OCI-LY7 (cell line): ENCODE data around the gene NCL. TPM values are rescaled to one million over a fixed set of nuclear protein-coding genes. Genes with fewer than 3 reads are reported as not detected.

Experiments used
- BruUV-seq: library from RNA; stranded (reverse); fragments of 400-500 nt; replicated peaks from 2 replicates; lab custom pipeline; 2021; lab: Mats Ljungman, UMichigan
- CTCF ChIA-PET: fragments of 300-600 bp; sonication (Branson Sonifier 250); formaldehyde crosslinking; loops from one replicate; lab custom pipeline; 2022; ENCODE audit warnings: antibody characterized with exemption; ENCODE audit not compliant: unreplicated experiment; lab: Charles Lee
- POLR2A ChIA-PET: fragments of 300-600 bp; sonication (Branson Sonifier 250); formaldehyde crosslinking; loops from one replicate; lab custom pipeline; 2022; ENCODE audit warnings: antibody characterized with exemption; lab: Charles Lee
- DNase-seq: peaks from one replicate; pipeline ENCODE4 v3.0.0-alpha.2; 2015; ENCODE audit warnings: low spot score
- H2AFZ ChIP-seq: fragments of 200-600 bp; sonication (generic), shearing (Covaris generic); 2 replicates; pipeline ENCODE4 v1.6.1; 2014; ENCODE audit warnings: mild to moderate bottlenecking, antibody characterized with exemption, low read length, moderate library complexity
- H3K27ac ChIP-seq: fragments of 200-600 bp; sonication (generic); 2 replicates; pipeline ENCODE4 v1.5.1; 2014; ENCODE audit warnings: mixed run types, low read depth, mild to moderate bottlenecking, moderate library complexity, low read length, inconsistent platforms; ENCODE audit not compliant: poor library complexity, severe bottlenecking
- H3K36me3 ChIP-seq: fragments of 200-600 bp; sonication (generic); 2 replicates; pipeline ENCODE4 v1.6.1; 2014; ENCODE audit warnings: mild to moderate bottlenecking, antibody characterized with exemption, low read length, moderate library complexity, mixed read lengths; ENCODE audit not compliant: insufficient read depth
- H3K4me1 ChIP-seq: fragments of 200-600 bp; sonication (generic); 2 replicates; pipeline ENCODE4 v1.5.1; 2014; ENCODE audit warnings: mild to moderate bottlenecking, low read length; ENCODE audit not compliant: insufficient read depth, poor library complexity, severe bottlenecking
- H3K4me2 ChIP-seq: fragments of 200-600 bp; sonication (generic); 2 replicates; pipeline ENCODE4 v1.6.1; 2014; ENCODE audit warnings: mild to moderate bottlenecking, low read length
- H3K4me3 ChIP-seq: fragments of 200-600 bp; sonication (generic); 2 replicates; pipeline ENCODE4 v1.5.1; 2014; ENCODE audit warnings: mild to moderate bottlenecking, low read depth, low read length; ENCODE audit not compliant: poor library complexity, severe bottlenecking
- H3K79me2 ChIP-seq: fragments of 200-600 bp; sonication (generic); 2 replicates; pipeline ENCODE4 v1.6.1; 2016; ENCODE audit warnings: low read depth, mild to moderate bottlenecking, low read length, moderate library complexity, mixed read lengths; ENCODE audit not compliant: insufficient read depth
- H3K9me2 ChIP-seq: fragments of 200-600 bp; sonication (generic); 2 replicates; pipeline ENCODE4 v1.6.1; 2016; ENCODE audit warnings: mild to moderate bottlenecking, low read length, mixed read lengths; ENCODE audit not compliant: insufficient read depth
- H3K9me3 ChIP-seq: fragments of 200-600 bp; sonication (generic); 2 replicates; pipeline ENCODE4 v1.6.1; 2014; ENCODE audit warnings: mild to moderate bottlenecking, mixed run types, low read length, mixed read lengths
- H4K20me1 ChIP-seq: fragments of 200-600 bp; sonication (generic); 2 replicates; pipeline ENCODE4 v1.6.1; 2014; ENCODE audit warnings: mild to moderate bottlenecking, antibody characterized with exemption, low read length, moderate library complexity, mixed read lengths; ENCODE audit not compliant: insufficient read depth
- EZH2phosphoT487 ChIP-seq: fragments of 200-600 bp; sonication (generic); IDR thresholded peaks from 2 replicates; pipeline ENCODE4 v1.6.1; 2018; ENCODE audit warnings: low read depth, borderline replicate concordance, mild to moderate bottlenecking, mixed run types, antibody characterized with exemption, low read length, moderate library complexity, mixed read lengths
- intact Hi-C: fragments of 100-400 bp; cut with micrococcal nuclease; formaldehyde crosslinking; loops from one replicate; pipeline ENCODE4 v1.10.0; 2022; ENCODE audit not compliant: unreplicated experiment
- total RNA-seq, 2 experiments: library from RNA; depleted of rRNA in 1 of 2; stranded (reverse); fragments of >200 nt in 1 of 2; shearing (Covaris generic) in 1 of 2; gene quantifications; 2 replicates each; pipeline ENCODE4 v1.2.3, GENCODE V29; 2014 to 2022
- TF ChIP-seq, protein P1 (sequence below): fragments of 200-600 bp; sonication (generic); conservative IDR thresholded peaks from 2 replicates; pipeline ENCODE4 v1.5.1; 2014; ENCODE audit warnings: mild to moderate bottlenecking, antibody characterized with exemption, low read length, moderate library complexity, mixed read lengths

The NCL gene
- total RNA-seq, 2 experiments from 2014 or later: 255 to 1,007 TPM

DNA sequence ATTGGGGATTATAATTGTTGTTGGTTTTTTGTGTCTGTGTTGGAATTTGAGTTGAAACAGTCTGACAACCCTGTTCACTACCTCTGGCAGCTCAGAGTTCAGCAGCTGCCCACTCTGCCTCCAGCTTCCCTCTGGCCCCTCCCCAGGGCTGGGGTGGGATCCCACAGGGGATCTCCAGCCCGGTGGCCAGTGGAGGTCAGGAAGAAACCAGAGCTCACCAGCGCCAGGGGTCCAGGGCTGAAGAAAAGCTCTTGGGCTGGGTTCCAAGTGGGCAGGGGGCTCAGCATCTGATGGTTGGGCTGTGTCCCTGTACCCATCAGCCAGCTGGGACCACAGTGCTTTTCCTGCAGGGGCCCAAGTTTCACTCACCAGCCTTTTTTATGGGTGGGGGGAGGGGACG is 16.5 kb upstream of the NCL start:
- H2AFZ ChIP-seq: no peak overlapping the region
- no TSS peak for BruUV-seq
- no peaks in the 10 kb centered on the region for H3K79me2 ChIP-seq
- no peaks in the 10 kb centered on the region for H4K20me1 ChIP-seq
- ChIA-PET CTCF (no interaction called here), POLR2A (interaction anchor here (0.5 to 1.1 kb wide), 3 partner anchors 13 to 64 kb away, joined by 3 to 5 read pairs (median 4); partner anchors contain the start of gene NCL)
- no peak overlapping the region for H3K27ac ChIP-seq
- H3K4me3 ChIP-seq: no peak overlapping the region
- DNase-seq: no peak
- H3K9me2 ChIP-seq: no peaks in the 10 kb centered on the region
- TF ChIP-seq, protein P1, sequence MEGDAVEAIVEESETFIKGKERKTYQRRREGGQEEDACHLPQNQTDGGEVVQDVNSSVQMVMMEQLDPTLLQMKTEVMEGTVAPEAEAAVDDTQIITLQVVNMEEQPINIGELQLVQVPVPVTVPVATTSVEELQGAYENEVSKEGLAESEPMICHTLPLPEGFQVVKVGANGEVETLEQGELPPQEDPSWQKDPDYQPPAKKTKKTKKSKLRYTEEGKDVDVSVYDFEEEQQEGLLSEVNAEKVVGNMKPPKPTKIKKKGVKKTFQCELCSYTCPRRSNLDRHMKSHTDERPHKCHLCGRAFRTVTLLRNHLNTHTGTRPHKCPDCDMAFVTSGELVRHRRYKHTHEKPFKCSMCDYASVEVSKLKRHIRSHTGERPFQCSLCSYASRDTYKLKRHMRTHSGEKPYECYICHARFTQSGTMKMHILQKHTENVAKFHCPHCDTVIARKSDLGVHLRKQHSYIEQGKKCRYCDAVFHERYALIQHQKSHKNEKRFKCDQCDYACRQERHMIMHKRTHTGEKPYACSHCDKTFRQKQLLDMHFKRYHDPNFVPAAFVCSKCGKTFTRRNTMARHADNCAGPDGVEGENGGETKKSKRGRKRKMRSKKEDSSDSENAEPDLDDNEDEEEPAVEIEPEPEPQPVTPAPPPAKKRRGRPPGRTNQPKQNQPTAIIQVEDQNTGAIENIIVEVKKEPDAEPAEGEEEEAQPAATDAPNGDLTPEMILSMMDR: no peak
- TF ChIP-seq EZH2phosphoT487: no peak
- no peaks in the 10 kb centered on the region for H3K36me3 ChIP-seq
- no peaks in the 10 kb centered on the region for H3K9me3 ChIP-seq
- no peak overlapping the region for H3K4me2 ChIP-seq
- H3K4me1 ChIP-seq: peaks cover 14% of the 10 kb centered on the region
- intact Hi-C loops: no loop called here

DNA sequence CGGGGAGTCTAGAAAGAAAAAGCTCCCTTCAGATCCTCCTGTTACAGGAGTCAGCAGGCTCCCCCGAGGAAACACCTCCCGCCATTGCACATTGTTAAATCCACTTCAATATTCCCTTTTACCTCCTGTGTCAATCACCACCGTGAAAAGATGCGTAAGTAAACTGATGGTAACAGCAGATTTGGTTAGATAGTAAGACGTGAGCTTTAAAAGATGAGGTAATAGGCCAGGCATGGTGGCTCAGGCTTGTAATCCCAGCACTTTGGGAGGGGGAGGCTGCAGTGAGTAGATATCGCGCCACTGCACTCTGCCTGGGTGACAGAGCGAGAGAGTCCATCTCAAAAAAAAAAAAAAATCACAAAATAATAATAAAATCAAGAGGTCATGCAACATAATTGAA is 15.2 kb upstream of the NCL start:
- CTCF ChIA-PET: no interaction called here
- peaks cover 14% of the 10 kb centered on the region for H3K4me1 ChIP-seq
- H3K79me2 ChIP-seq: no peaks in the 10 kb centered on the region
- no TSS peak for BruUV-seq
- H2AFZ ChIP-seq: no peak overlapping the region
- H3K4me3 ChIP-seq: no peak overlapping the region
- H3K9me3 ChIP-seq: no peaks in the 10 kb centered on the region
- POLR2A ChIA-PET: interaction anchor here (1.3 kb wide), 1 partner anchor 14 kb away, joined by 4 read pairs; no protein-coding TSS in a partner anchor
- intact Hi-C loops: no loop called here
- no peaks in the 10 kb centered on the region for H3K36me3 ChIP-seq
- no peaks in the 10 kb centered on the region for H4K20me1 ChIP-seq
- no peaks in the 10 kb centered on the region for H3K9me2 ChIP-seq
- no peak overlapping the region for H3K27ac ChIP-seq
- no peak for TF ChIP-seq EZH2phosphoT487
- TF ChIP-seq, protein P1: no peak
- H3K4me2 ChIP-seq: no peak overlapping the region
- DNase-seq: no peak

DNA sequence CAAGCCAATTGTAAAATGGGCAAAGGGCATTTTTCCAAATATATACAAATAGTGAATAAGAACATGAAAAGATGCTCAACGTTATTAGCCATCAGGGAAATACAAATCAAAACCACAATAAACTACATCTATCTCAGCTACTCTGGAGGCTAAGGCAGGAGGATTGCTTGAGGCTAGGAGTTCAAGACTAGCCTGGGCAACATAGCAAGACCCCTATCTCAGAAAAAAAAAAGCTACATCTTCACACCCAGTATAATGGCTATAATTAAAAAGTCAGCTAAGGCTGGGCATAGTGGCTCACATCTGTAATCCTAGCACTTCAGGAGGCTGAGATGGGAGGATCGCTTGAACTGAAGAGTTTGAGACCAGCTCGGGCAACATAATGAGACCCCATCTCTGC is 12.6 kb upstream of the NCL start:
- no peak overlapping the region for H3K4me3 ChIP-seq
- no peak overlapping the region for H3K4me2 ChIP-seq
- no peak overlapping the region for H2AFZ ChIP-seq
- TF ChIP-seq EZH2phosphoT487: no peak
- TF ChIP-seq, protein P1: no peak
- no peaks in the 10 kb centered on the region for H3K79me2 ChIP-seq
- H3K4me1 ChIP-seq: peaks cover 2% of the 10 kb centered on the region
- intact Hi-C loops: no loop called here
- CTCF ChIA-PET: no interaction called here
- H3K36me3 ChIP-seq: no peaks in the 10 kb centered on the region
- no peaks in the 10 kb centered on the region for H3K9me2 ChIP-seq
- H4K20me1 ChIP-seq: no peaks in the 10 kb centered on the region
- no peak for DNase-seq
- no TSS peak for BruUV-seq
- POLR2A ChIA-PET: interaction anchor here (0.9 to 1.2 kb wide), 4 partner anchors 9 to 68 kb away, joined by 3 to 6 read pairs (median 4); no protein-coding TSS in a partner anchor
- H3K9me3 ChIP-seq: no peaks in the 10 kb centered on the region
- H3K27ac ChIP-seq: no peak overlapping the region
